Suprapubic skin (tissue), 3 donors: ENCODE data around the gene FARSA.

ENCODE experiments used
- CTCF ChIP-seq, 2 donors: fragments of 200-600 bp in 1 of 2; fragments of 450-650 bp in 1 of 2; sonication (generic) in 1 of 2; IDR thresholded peaks; one replicate each; pipeline ENCODE4 v1.5.1; 2016 to 2019; ENCODE audit warnings: antibody characterized with exemption in 2 of 2, mild to moderate bottlenecking in 1 of 2, moderate library complexity in 1 of 2
- POLR2AphosphoS5 ChIP-seq, 3 donors: sonication (generic); formaldehyde crosslinking; IDR thresholded peaks; one replicate each; pipeline ENCODE4 v1.6.1; 2017; ENCODE audit warnings: antibody characterized with exemption in 3 of 3

- TF ChIP-seq CTCF (IDR thresholded peaks at IDR 0.05) (no peak), POLR2AphosphoS5 (IDR thresholded peaks at IDR 0.05) (no peak)
Measured at GRCh38 chr19:12907166-12907565, 26.3 kb downstream of the FARSA start.
